ENCODE measurements around the gene CCL20. TPM values are rescaled to one million over a fixed set of nuclear protein-coding genes. Genes with fewer than 3 reads are reported as not detected.

CCL20 gene
- polyA plus RNA-seq, 1 of the 3 experiments (the other 2 are of a cell fraction): 0.12 TPM

GRCh38 chr2:227812001-227812400 is 1.6 kb upstream of the CCL20 start:
- 45% methylated on average over 4 of the region's 4 CpGs for WGBS (ENCODE audit: low lambda C conversion rate)
- no peaks in the 10 kb centered on the region for H3K27me3 ChIP-seq (ENCODE audit: insufficient read depth)
- ChIA-PET POLR2A (no interaction called here), CTCF (no interaction called here)
- no peaks in the 10 kb centered on the region for H3K9me2 ChIP-seq
- no peak for TF ChIP-seq TAF1 (IDR thresholded peaks at IDR 0.05; ENCODE audit: borderline replicate concordance, low read depth, low read length)
- TF ChIP-seq CHD2 (IDR thresholded peaks at IDR 0.05; ENCODE audit: low read length, partially characterized antibody): no peak
- TF ChIP-seq RFX5 (IDR thresholded peaks at IDR 0.05; ENCODE audit: low read length): no peak
- TF ChIP-seq RAD21 (IDR thresholded peaks at IDR 0.05; ENCODE audit: low read length): no peak
- no peak for TF ChIP-seq USF2 (IDR thresholded peaks at IDR 0.05; ENCODE audit: borderline replicate concordance, low read depth, low read length)
- TF ChIP-seq POLR2AphosphoS5 (IDR thresholded peaks at IDR 0.05; ENCODE audit: low read depth, low read length): no peak
- TF ChIP-seq TCF12 (IDR thresholded peaks at IDR 0.05): no peak
- TF ChIP-seq ZBTB33 (IDR thresholded peaks at IDR 0.05; ENCODE audit: borderline replicate concordance, low read depth): no peak
- TF ChIP-seq FOXM1 (IDR thresholded peaks at IDR 0.05; ENCODE audit: low read depth): no peak
- TF ChIP-seq CTCF (IDR thresholded peaks at IDR 0.05): no peak
- no peak for TF ChIP-seq SMC3 (IDR thresholded peaks at IDR 0.05; ENCODE audit: low read depth, low read length)
- TF ChIP-seq REST (IDR thresholded peaks at IDR 0.05; ENCODE audit: low read depth, low read length): no peak
- no peak for TF ChIP-seq TEAD4 (IDR thresholded peaks at IDR 0.05; ENCODE audit: borderline replicate concordance, insufficient read depth)
- TF ChIP-seq USF1 (IDR thresholded peaks at IDR 0.05; ENCODE audit: borderline replicate concordance, low read depth): no peak
- no peak for TF ChIP-seq EZH2phosphoT487 (IDR thresholded peaks at IDR 0.05; ENCODE audit: borderline replicate concordance, low read depth)
- no peak for TF ChIP-seq FOSL2 (IDR thresholded peaks at IDR 0.05; ENCODE audit: borderline replicate concordance, low read depth)
- H3K4me1 ChIP-seq (ENCODE audit: control insufficient read depth in 1 of 2, insufficient read depth in 2 of 2, low read depth in 1 of 2, low read length in 1 of 2): peaks cover 0 to 5% of the 10 kb centered on the region in 2 experiments; a peak in 1 of 4 replicates
- no peaks in the 10 kb centered on the region for H3K9me3 ChIP-seq
- peaks cover 2% of the 10 kb centered on the region for H3F3A ChIP-seq (replicated peaks; ENCODE audit: insufficient read depth)
- no peaks in the 10 kb centered on the region for H4K20me1 ChIP-seq (ENCODE audit: insufficient read depth)
- H3K4me3 ChIP-seq (ENCODE audit: low read depth in 2 of 2, low read length in 1 of 2): no peak overlapping the region
- peaks cover 2% of the 10 kb centered on the region; the same call in 1 of the 2 replicates for H3K79me2 ChIP-seq (ENCODE audit: insufficient read depth)
- H3K36me3 ChIP-seq (replicated peaks in 1 of 2; ENCODE audit: control insufficient read depth in 1 of 2, insufficient read depth in 2 of 2, low read length in 1 of 2): no peaks in the 10 kb centered on the region
- H3K4me2 ChIP-seq: no peak overlapping the region
- no peak for DNase-seq
- H3K27ac ChIP-seq (ENCODE audit: low read depth in 2 of 2, low read length in 1 of 2): no peak overlapping the region
- H3K9ac ChIP-seq: no peak overlapping the region
- H2AFZ ChIP-seq (ENCODE audit: low read depth): no peak overlapping the region

Measured in SK-N-SH (cell line).